Kidney (tissue), 14 donors: ENCODE data around the gene NEGR1. TPM values are rescaled to one million over a fixed set of nuclear protein-coding genes. Genes with fewer than 3 reads are reported as not detected.

Experiments
- DNase-seq, 5 donors: peaks; one replicate each; pipeline ENCODE4 v3.0.0-alpha.2; 2013 to 2020
- FAIRE-seq: peaks from 2 replicates; lab custom pipeline; 2012; peaks lifted over from hg19 to GRCh38; lab: Jason Lieb, UNC
- H3K27ac ChIP-seq, 2 donors: one replicate each; pipeline ENCODE4 v1.7.0; 2013; ENCODE audit warnings: low read depth in 2 of 2, low read length in 2 of 2, inconsistent platforms in 1 of 2
- H3K27me3 ChIP-seq: one replicate; pipeline ENCODE4 v1.7.1; 2013; ENCODE audit warnings: low read length, inconsistent platforms; ENCODE audit not compliant: control insufficient read depth, insufficient read depth
- H3K36me3 ChIP-seq, 3 donors: one replicate each; pipeline versions ENCODE4 v1.7.0 to v1.7.1; 2013; ENCODE audit warnings: low read length in 3 of 3, control low read depth in 1 of 3, inconsistent platforms in 1 of 3; ENCODE audit not compliant: insufficient read depth in 3 of 3, control insufficient read depth in 2 of 3
- H3K4me1 ChIP-seq, 3 donors: one replicate each; pipeline versions ENCODE4 v1.7.0 to v1.7.1; 2013; ENCODE audit warnings: low read length in 3 of 3, inconsistent platforms in 1 of 3, low read depth in 1 of 3; ENCODE audit not compliant: control insufficient read depth in 2 of 3, insufficient read depth in 2 of 3
- H3K4me3 ChIP-seq, 3 donors: one replicate each; pipeline versions ENCODE4 v1.7.0 to v1.8.1; 2013; ENCODE audit warnings: low read length in 3 of 3, control low read depth in 1 of 3, inconsistent platforms in 1 of 3
- H3K9ac ChIP-seq, 3 donors: one replicate each; pipeline versions ENCODE4 v1.7.0 to v1.7.1; 2013; ENCODE audit warnings: low read length in 3 of 3, control low read depth in 1 of 3, inconsistent platforms in 1 of 3
- H3K9me3 ChIP-seq, 3 donors: one replicate each; pipeline versions ENCODE4 v1.7.0 to v1.7.1; 2013; ENCODE audit warnings: low read length in 3 of 3, control low read depth in 1 of 3, inconsistent platforms in 1 of 3; ENCODE audit not compliant: control insufficient read depth in 2 of 3, insufficient read depth in 1 of 3
- CTCF ChIP-seq: IDR thresholded peaks from 3 replicates; pipeline ENCODE4 v1.5.1; 2012; ENCODE audit warnings: mild to moderate bottlenecking, moderate library complexity, borderline replicate concordance; ENCODE audit not compliant: insufficient read depth; ENCODE audit errors: extremely low read depth
- intact Hi-C: fragments of 100-400 bp; cut with DNase I; formaldehyde crosslinking; loops from one replicate; pipeline ENCODE4 v1.11.1; 2022
- polyA plus RNA-seq: library from polyadenylated mRNA; stranded (reverse); fragments of 350-450 nt; fragmentation: Illumina TruSeq; extraction: RNeasy Lipid Tissue Mini Kit (QIAGEN cat#74804); gene quantifications from one replicate; pipeline ENCODE4 v1.2.3, GENCODE V29; 2014; ENCODE audit warnings: low read depth, low replicate concordance; ENCODE audit not compliant: insufficient read depth
- total RNA-seq: library from RNA; stranded (reverse); fragmentation: NEBNext Ultra II Directional; extraction: Animal tissue kit (Norgen Biotek cat#: 25700); gene quantifications from one replicate; pipeline ENCODE4 v1.2.1, GENCODE V29; 2021
- donor health status: control.
- donor health status: control.
- donor health status: control.
- donor health status: control.
- donor health status: control.
- donor health status: DM: yes; HTN: yes; CAD: no.
- donor health status: Normal renal cell carcinoma (clear cell type).

Gene NEGR1
- total and polyA plus RNA-seq, 2 donors from 2014 or later, result 3.0 to 10.2 TPM

- no peaks in the 10 kb centered on the region for H3K9me3 ChIP-seq
- no peak for FAIRE-seq
Observed at GRCh38 chr1:72322910-72323309, 40.6 kb upstream of the NEGR1 start.

GRCh38 chr1:72296501-72296900 lies 14.2 kb upstream of the NEGR1 start:
- no peak for TF ChIP-seq CTCF
- no peak for DNase-seq
- intact Hi-C loops, result loop anchor here (5.0 kb wide), 1 partner anchor 51 kb away; no protein-coding TSS in a partner anchor
- Histone ChIP-seq H3K4me1 (no peaks in the 10 kb centered on the region), H3K27me3 (no peaks in the 10 kb centered on the region), H3K27ac (no peak overlapping the region), H3K4me3 (no peak overlapping the region), H3K9ac (no peak overlapping the region), H3K9me3 (no peaks in the 10 kb centered on the region), H3K36me3 (no peaks in the 10 kb centered on the region)
- no peak for FAIRE-seq

More at GRCh38 chr1:72322910-72323309, 40.6 kb upstream of the NEGR1 start:
- Histone ChIP-seq H3K36me3 (no peaks in the 10 kb centered on the region), H3K4me3 (no peak overlapping the region), H3K27me3 (no peaks in the 10 kb centered on the region), H3K9ac (no peak overlapping the region), H3K27ac (no peak overlapping the region), H3K4me1 (no peaks in the 10 kb centered on the region)
- no peak for DNase-seq
- intact Hi-C loops, result no loop called here
- no peak for TF ChIP-seq CTCF

DNA sequence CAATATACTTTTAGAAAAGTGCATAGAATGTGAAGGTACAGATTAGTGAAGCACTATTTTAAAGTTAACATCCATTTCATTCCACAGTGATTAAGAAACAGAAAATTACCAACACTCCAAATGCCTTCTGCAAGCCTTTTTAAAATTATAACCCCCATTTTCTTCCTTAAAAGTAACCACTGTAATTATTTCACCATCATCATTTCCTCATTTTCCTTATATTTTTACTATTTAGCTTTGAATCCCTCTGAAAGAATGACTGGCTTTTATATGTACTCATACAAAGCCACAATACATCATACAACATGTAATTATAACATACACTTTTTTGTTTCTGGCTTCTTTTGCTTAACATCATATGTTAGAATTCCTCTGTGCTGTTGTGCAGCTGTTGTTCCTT lies 6.5 kb upstream of the NEGR1 start:
- intact Hi-C loops, result no loop called here
- Histone ChIP-seq H3K27ac (no peak overlapping the region), H3K4me3 (no peak overlapping the region), H3K27me3 (no peaks in the 10 kb centered on the region), H3K9me3 (no peaks in the 10 kb centered on the region), H3K9ac (no peak overlapping the region), H3K4me1 (no peaks in the 10 kb centered on the region), H3K36me3 (no peaks in the 10 kb centered on the region)
- TF ChIP-seq CTCF, result no peak
- DNase-seq (no peak), FAIRE-seq (no peak)

GRCh38 chr1:72286401-72286800 lies 4.1 kb upstream of the NEGR1 start:
- H3K4me1 ChIP-seq, result peaks cover 0 to 4% (median 0%) of the 10 kb centered on the region in 3 donors
- H3K9ac ChIP-seq, result no peak overlapping the region
- DNase-seq (no peak), FAIRE-seq (no peak)
- H3K9me3 ChIP-seq, result no peaks in the 10 kb centered on the region
- no peaks in the 10 kb centered on the region for H3K27me3 ChIP-seq
- intact Hi-C loops, result no loop called here
- H3K36me3 ChIP-seq, result no peaks in the 10 kb centered on the region
- H3K4me3 ChIP-seq, result no peak overlapping the region
- no peak overlapping the region for H3K27ac ChIP-seq
- TF ChIP-seq CTCF, result no peak
